Epithelial cell of proximal tubule (primary cell): Measurements from ENCODE around the gene POMGNT2. TPM values are rescaled to one million over a fixed set of nuclear protein-coding genes. Genes with fewer than 3 reads are reported as not detected.

Experiments
- DNase-seq: peaks from one replicate; pipeline ENCODE4 v3.0.0-alpha.2; 2011; ENCODE audit warnings: low read depth
- H3K4me3 ChIP-seq: 2 replicates; pipeline ENCODE4 v1.5.1; 2011; ENCODE audit warnings: low read depth, mild to moderate bottlenecking, low read length
- total RNA-seq: library from RNA; depleted of rRNA; stranded (reverse); fragments of >200 nt; gene quantifications from 2 replicates; pipeline ENCODE4 v1.2.3, GENCODE V29; 2015
- TF ChIP-seq, protein P1 (sequence below): conservative IDR thresholded peaks from 2 replicates; pipeline ENCODE4 v1.5.1; 2012; ENCODE audit warnings: low read depth, mild to moderate bottlenecking, low read length

Gene POMGNT2
- total RNA-seq, 1 donor from 2014 or later: 16.1 TPM

DNA sequence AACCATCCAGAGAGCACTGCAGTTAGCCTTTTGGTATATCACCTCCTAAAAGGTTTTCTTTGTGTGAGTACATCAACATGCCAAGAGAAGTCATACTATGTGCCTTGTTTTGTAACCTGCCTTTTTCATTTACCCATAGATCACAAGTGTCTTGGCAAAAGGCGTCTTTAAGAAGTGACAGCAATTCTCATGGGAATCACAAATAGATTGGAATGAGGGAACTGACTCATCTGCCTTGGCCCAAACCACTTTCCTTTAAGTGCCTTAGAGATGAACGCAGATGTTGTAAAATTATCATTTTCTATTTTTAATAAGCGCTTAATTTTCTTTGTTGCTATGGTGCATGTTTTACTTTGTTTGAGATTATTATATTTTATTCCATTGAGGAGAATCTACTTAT lies 20.7 kb upstream of the POMGNT2 start:
- DNase-seq: no peak
- H3K4me3 ChIP-seq: no peak overlapping the region
- TF ChIP-seq, protein P1, sequence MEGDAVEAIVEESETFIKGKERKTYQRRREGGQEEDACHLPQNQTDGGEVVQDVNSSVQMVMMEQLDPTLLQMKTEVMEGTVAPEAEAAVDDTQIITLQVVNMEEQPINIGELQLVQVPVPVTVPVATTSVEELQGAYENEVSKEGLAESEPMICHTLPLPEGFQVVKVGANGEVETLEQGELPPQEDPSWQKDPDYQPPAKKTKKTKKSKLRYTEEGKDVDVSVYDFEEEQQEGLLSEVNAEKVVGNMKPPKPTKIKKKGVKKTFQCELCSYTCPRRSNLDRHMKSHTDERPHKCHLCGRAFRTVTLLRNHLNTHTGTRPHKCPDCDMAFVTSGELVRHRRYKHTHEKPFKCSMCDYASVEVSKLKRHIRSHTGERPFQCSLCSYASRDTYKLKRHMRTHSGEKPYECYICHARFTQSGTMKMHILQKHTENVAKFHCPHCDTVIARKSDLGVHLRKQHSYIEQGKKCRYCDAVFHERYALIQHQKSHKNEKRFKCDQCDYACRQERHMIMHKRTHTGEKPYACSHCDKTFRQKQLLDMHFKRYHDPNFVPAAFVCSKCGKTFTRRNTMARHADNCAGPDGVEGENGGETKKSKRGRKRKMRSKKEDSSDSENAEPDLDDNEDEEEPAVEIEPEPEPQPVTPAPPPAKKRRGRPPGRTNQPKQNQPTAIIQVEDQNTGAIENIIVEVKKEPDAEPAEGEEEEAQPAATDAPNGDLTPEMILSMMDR: no peak

DNA sequence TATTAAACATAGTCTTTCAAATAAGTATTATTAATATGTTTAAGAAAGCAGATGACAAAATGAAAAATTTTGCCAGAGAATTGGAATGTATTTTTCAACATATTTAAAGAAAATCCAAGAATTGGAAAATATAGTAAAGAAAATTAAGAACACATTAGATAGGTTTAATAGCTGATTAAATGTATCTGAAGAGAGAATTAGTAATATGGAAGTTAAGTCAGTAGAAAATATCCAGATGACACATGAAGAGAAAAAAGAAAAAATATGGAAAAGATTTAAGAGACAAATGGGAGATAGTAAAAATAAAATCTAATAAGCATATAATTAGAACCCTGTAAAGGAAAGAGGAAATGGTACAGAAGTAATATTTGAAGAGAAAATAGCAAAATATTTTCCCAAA lies 18.0 kb upstream of the POMGNT2 start:
- TF ChIP-seq, protein P1: no peak
- no peak for DNase-seq
- no peak overlapping the region for H3K4me3 ChIP-seq

DNA sequence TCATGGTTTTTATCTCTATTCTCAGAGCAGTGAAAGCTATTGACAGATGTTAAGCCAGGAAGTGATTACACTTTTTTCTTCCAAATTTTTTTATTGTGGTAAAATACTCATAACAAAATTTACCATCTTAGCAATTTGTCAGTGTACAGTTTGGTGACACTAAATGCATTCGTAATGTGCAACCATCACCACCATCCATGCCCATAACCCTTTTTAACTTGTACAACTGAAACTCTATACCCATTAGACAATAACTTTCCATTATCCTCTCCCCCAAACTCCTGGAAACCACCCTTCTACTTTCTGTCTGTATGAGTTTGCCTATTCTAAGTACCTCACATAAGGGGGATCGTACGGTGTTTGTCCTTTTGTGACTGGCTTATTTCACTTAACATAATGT lies 15.1 kb upstream of the POMGNT2 start:
- H3K4me3 ChIP-seq: no peak overlapping the region
- no peak for DNase-seq
- TF ChIP-seq, protein P1: no peak

DNA sequence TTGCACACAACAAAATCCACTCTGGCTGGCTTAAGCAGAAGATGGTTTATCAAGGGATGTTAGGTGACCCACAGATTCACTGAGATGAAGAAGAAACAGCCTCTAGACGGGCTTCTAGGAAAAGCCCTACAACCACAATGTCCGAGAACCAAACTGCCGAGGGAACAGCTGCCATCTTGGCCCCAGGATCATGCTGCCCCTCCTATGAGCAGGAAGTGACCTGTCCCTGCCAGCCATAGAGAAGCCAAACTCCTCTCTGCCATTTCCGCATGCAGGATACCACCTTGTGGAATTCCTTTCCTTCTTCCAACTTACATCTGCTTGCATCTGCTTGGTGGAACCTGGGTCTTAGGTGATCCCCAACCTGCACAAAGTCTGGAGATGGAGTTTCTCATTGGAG lies 11.4 kb upstream of the POMGNT2 start:
- no peak overlapping the region for H3K4me3 ChIP-seq
- no peak for DNase-seq
- TF ChIP-seq, protein P1: no peak

DNA sequence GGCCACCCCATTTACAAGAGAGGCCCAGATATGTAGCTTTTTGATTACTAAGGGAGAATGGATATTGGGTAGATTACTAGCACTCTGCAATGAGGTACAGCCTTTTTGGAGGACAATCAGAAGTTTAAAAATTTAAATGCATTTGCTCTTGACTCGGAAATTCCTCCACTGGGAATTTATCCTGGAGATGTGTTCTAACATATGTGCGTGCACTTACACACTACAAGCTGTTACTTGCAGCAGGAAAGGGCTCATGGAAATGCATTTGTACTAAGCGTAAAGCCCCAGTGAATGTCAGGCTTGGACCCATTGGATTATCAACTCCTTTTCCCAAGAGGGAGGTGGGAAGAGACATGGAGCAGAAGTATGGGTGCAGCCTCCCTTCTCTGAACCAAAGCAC lies 7.8 kb upstream of the POMGNT2 start:
- TF ChIP-seq, protein P1: no peak
- H3K4me3 ChIP-seq: no peak overlapping the region
- DNase-seq: no peak

DNA sequence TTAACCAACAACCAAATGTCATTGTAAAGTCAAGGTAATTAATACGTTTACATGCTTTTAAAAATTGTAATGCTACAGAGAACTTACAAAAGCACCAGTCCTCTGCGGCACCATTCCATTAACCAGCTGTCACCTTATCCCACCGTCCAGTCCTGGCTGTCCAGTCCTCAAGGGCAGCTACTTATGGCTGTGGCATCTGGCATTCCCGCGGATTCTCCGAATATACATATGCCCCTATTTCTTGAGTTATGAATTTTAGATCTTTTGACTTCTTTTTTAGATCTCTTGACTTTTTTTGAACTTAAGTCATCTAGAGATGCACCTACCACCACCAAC lies 382 bp upstream of the POMGNT2 start:
- H3K4me3 ChIP-seq: peak overlapping the region; percentile 78
- TF ChIP-seq, protein P1: no peak
- DNase-seq: no peak

DNA sequence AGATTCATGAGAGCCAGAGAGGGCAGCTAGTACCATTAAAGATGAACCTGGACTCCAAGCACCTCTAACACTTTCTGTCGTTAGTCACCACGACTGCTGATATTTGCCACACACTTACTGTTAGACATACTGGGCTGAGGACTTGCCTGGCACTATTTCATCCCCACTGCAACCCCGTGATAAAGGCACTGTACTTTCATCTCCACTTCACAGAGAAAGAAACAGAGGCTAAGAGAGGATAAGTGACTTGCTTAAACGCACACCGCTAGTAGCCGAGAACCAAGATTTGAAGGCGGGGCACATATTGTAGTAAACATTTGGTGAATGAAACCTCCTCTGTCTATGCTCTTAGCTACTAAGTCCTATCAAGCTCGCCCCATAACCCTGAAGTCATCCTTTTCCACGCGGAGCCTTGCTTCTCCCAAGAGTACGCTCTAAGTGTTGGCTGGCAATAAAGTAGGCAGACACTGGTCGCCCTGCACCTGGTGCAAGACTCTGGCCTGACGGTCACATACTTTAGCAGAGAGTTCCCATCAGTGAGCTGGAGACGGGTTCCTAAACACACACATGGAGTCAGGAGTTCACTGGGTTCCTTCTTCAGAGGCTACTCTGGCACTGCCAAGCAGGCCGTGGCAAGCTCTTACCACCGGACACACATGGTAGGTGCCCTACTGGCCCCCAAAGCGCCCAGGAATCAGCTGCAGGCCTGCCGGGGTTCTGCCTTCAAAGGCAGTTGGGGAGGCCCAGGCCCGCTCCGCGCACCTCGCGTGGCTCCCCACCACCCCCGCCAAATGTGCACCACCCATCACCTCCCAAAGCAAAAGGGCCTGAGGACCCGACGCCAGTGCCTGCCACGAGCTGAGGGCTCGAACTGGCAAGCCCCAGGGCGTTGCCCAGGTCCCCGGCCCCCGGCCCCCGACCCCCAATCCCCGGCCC lies 951 bp downstream of the POMGNT2 start:
- peak overlapping the region; percentile 78 for H3K4me3 ChIP-seq
- DNase-seq: no peak
- TF ChIP-seq, protein P1: no peak
